Adrenal gland (tissue), 5 donors: ENCODE measurements around the gene RAVER1.

Source experiments
- POLR2A ChIP-seq, 2 donors: fragments of 450-650 bp; IDR thresholded peaks; one replicate each; pipeline ENCODE4 v1.6.1; 2017; ENCODE audit warnings: antibody characterized with exemption in 2 of 2, mild to moderate bottlenecking in 2 of 2, moderate library complexity in 1 of 2
- TF ChIP-seq, protein P1 (sequence below), 6 experiments: fragments of 450-650 bp in 4 of 6; fragments of 200-600 bp in 2 of 6; sonication (generic) in 1 of 6; IDR thresholded peaks; 1 replicate in 5 of 6; 2 replicates in 1 of 6; pipeline versions ENCODE4 v1.5.1 to v1.8.0; 2016 to 2021; ENCODE audit warnings: antibody characterized with exemption in 6 of 6, mild to moderate bottlenecking in 2 of 6, moderate library complexity in 1 of 6
- donor health status: DM: no; HTN: no; CAD: no.

DNA sequence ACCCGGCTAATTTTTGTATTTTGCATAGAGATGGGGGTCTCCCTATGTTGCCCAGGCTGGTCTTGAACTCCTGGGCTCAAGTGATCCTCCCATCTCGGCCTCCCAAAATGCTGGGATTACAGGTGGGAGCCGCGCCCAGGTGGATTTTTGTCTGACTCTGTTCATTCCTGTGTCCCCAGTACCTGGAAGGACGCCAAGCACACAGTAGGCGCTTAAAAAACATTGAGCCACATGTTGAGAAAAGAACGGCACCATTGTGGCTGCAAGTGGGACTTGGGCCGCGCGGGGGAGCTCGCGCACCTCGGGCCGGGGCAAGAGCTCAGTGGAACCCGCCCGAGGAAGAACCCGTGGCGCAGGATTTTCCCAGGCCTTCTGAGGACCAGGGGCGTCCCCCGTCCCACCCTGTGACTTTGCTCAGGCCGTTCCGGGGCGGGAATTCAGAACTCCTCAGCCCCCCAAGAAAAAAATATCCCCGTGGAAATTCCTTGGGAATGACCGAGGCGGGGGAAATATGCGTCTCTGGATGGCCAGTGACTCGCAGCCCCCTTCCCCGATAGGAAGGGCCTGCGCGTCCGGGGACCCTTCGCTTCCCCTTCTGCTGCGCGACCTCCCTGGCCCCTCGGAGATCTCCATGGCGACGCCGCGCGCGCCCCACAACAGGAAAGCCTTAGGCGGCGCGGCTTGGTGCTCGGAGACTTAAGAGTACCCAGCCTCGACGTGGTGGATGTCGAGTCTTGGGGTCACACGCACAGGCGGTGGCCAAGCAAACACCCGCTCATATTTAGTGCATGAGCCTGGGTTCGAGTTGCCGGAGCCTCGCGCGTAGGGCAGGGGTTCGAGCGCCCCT lies 63.8 kb downstream of the RAVER1 start:
- TF ChIP-seq, protein P1, sequence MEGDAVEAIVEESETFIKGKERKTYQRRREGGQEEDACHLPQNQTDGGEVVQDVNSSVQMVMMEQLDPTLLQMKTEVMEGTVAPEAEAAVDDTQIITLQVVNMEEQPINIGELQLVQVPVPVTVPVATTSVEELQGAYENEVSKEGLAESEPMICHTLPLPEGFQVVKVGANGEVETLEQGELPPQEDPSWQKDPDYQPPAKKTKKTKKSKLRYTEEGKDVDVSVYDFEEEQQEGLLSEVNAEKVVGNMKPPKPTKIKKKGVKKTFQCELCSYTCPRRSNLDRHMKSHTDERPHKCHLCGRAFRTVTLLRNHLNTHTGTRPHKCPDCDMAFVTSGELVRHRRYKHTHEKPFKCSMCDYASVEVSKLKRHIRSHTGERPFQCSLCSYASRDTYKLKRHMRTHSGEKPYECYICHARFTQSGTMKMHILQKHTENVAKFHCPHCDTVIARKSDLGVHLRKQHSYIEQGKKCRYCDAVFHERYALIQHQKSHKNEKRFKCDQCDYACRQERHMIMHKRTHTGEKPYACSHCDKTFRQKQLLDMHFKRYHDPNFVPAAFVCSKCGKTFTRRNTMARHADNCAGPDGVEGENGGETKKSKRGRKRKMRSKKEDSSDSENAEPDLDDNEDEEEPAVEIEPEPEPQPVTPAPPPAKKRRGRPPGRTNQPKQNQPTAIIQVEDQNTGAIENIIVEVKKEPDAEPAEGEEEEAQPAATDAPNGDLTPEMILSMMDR (IDR thresholded peaks at IDR 0.05): peak; percentile 89 to 95 (median 92)
- TF ChIP-seq POLR2A (IDR thresholded peaks at IDR 0.05): no peak
